ENCODE data around the gene BAIAP2. TPM values are rescaled to one million over a fixed set of nuclear protein-coding genes. Genes with fewer than 3 reads are reported as not detected.

The BAIAP2 gene
- total and polyA plus RNA-seq, 2 of the 13 experiments (the other 11 are each of a cell fraction or from before 2014, with no cell fraction given): 22.5 to 24.0 TPM

DNA sequence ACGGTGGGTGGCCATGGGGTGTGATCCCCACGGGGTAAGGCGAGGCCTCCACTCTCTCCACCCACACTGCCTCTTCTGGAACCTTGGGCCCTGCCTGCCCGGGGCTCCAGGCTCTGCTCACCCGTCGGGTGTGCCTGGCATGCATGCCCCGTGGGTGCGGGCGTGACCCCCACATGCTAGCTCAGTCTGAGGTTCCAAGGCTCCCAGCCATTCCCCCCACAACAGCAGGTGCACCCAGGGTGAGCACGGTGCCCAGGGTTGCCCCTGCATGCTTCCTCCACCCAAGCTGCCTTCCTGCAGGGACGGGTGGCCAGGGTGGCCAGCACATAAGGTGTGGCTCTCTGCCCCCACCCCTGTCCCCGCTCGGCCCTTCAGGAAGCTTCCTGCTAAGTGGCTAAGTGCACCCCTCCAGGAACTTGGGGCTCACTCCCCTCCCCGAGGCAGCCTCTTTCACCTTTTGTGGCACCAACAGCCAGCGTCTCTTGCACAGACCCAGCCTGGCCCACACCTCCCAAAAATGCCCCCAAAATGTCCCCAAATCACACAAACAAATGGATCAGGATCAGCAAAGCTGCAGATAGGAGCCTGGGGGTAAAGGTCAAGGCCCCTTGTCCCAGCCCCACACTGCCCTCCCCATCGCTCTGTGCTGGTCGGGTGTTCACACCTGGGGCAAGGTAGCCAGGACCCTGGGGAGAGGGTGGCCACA lies 108.9 kb downstream of the BAIAP2 start (continued):
- no peak for TF ChIP-seq ZNF121 (CRISPR knock-in tag; IDR thresholded peaks at IDR 0.05)
- TF ChIP-seq, protein P1, sequence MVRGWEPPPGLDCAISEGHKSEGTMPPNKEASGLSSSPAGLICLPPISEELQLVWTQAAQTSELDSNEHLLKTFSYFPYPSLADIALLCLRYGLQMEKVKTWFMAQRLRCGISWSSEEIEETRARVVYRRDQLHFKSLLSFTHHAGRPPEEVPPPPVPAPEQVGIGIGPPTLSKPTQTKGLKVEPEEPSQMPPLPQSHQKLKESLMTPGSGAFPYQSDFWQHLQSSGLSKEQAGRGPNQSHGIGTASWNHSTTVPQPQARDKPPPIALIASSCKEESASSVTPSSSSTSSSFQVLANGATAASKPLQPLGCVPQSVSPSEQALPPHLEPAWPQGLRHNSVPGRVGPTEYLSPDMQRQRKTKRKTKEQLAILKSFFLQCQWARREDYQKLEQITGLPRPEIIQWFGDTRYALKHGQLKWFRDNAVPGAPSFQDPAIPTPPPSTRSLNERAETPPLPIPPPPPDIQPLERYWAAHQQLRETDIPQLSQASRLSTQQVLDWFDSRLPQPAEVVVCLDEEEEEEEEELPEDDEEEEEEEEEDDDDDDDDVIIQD (CRISPR knock-in tag; IDR thresholded peaks at IDR 0.05; ENCODE audit: low read depth): no peak
- no peak for TF ChIP-seq TCF12 (IDR thresholded peaks at IDR 0.05)
- TF ChIP-seq TCF12 (CRISPR knock-in tag; IDR thresholded peaks at IDR 0.05): no peak
- no peak for TF ChIP-seq ZNF720 (CRISPR knock-in tag; IDR thresholded peaks at IDR 0.05)
- no peak for TF ChIP-seq GABPA (IDR thresholded peaks at IDR 0.05; ENCODE audit: low read depth, low read length)
- no peak for TF ChIP-seq GABPA (CRISPR knock-in tag; IDR thresholded peaks at IDR 0.05; ENCODE audit: low read depth)
- peak; percentile 64 for TF ChIP-seq PATZ1 (CRISPR knock-in tag; IDR thresholded peaks at IDR 0.05)
- TF ChIP-seq RFXANK (CRISPR knock-in tag; IDR thresholded peaks at IDR 0.05): no peak
- TF ChIP-seq KIAA2018 (CRISPR knock-in tag; IDR thresholded peaks at IDR 0.05; ENCODE audit: borderline replicate concordance): no peak
- no peak for TF ChIP-seq CEBPZ (IDR thresholded peaks at IDR 0.05; ENCODE audit: low read length)
- TF ChIP-seq NR2F1 (CRISPR knock-in tag; IDR thresholded peaks at IDR 0.05): no peak
- no peak for TF ChIP-seq CAMTA2 (CRISPR knock-in tag; IDR thresholded peaks at IDR 0.05; ENCODE audit: borderline replicate concordance)
